Measurements from ENCODE around the gene RALGAPA2.

RALGAPA2 gene

DNA sequence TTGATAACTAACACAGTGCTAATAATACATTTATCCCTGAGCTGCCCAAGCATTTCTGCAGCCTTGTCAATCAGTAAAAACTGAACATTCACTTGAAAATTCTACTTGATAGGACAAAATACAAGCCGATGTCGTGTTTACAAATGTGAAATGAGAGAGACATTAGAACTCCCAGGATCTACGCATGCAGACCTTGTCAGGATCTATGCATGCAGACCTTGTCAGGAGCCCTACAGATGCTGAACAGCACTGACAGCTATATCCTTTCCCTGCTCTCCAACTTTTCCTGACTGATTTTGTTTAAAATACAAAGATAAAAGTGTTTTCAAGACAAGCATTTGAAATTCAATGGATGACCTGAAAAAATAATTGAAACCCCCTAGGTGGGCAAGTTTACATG lies 315.6 kb downstream of the RALGAPA2 start:
- no peak for TF ChIP-seq POLR2A (IDR thresholded peaks at IDR 0.05; ENCODE audit: low read length)
- TF ChIP-seq GATA1 (IDR thresholded peaks at IDR 0.05; ENCODE audit: low read depth, low read length), result no peak
- no peak for DNase-seq

- no peak for DNase-seq
- TF ChIP-seq POLR2A (IDR thresholded peaks at IDR 0.05; ENCODE audit: low read length) (no peak), GATA1 (IDR thresholded peaks at IDR 0.05; ENCODE audit: low read depth, low read length) (no peak)
Observed at GRCh38 chr20:20395903-20396568, 316.4 kb downstream of the RALGAPA2 start.

DNA sequence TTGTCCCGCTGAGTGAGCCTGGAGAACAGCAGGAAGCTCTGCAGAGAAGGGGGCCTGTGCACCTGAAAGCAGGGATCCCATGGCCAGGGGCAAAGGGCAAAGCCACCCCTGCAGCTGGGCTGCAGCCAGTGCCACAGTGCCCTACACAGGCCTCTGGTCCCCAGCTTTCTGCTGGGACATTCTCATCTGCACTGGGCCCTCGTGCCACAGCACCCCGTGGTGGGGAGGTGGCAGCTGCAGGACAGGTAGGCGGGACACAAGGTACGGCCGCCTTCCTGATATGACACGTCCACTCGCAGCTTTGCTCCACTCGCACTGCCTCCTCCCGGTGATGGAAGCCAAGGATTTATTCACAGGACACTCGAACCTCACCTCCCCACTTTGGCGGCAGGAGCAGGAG lies 317.4 kb downstream of the RALGAPA2 start:
- no peak for DNase-seq
- TF ChIP-seq POLR2A (IDR thresholded peaks at IDR 0.05; ENCODE audit: low read length), result no peak
- no peak for TF ChIP-seq GATA1 (IDR thresholded peaks at IDR 0.05; ENCODE audit: low read depth, low read length)

DNA sequence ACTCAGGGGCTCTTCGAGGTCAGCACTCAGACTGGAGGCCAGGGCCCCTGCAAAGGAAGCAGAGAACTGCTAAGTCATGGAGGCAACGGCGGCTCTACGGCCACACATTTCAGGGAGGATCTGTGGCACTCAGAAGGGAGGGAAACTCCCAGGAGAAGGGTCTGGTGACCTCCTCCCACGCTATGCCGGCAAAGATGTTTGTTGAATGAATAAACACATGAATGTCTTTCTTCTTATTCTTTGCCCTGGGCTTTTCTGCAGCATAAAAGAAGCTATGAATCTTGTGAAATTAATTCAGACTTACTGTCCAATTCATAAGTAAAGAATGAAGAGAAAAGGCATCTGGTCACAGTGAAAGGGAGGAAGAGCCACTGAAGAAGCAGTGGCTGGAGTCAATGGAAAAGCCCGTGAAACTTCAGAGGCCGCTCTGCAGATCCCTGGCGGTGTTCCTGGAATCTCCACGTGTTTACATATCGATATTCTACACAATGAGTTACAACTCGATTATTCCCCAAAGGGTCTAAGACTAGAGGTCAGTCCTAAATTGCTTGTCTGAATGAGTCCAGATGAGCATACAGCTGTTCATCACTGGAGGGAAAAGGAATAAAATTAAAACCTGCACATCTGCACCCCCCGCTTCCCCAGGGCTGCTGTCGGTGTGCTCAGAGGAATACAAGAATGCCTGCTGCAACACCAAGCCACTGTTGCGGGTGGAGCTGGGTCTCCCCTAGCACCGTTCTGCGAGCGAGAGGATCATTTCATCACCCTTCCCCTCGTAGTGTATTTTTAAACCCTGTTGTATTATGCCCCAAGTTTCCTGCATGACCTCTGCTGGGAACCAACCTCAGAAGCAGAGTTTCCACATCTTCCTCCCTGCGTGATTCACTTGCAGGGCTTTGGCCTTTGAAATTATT lies 319.0 kb downstream of the RALGAPA2 start:
- TF ChIP-seq GATA1 (IDR thresholded peaks at IDR 0.05; ENCODE audit: low read depth, low read length), result no peak
- TF ChIP-seq POLR2A (IDR thresholded peaks at IDR 0.05; ENCODE audit: low read length), result no peak
- no peak for DNase-seq

DNA sequence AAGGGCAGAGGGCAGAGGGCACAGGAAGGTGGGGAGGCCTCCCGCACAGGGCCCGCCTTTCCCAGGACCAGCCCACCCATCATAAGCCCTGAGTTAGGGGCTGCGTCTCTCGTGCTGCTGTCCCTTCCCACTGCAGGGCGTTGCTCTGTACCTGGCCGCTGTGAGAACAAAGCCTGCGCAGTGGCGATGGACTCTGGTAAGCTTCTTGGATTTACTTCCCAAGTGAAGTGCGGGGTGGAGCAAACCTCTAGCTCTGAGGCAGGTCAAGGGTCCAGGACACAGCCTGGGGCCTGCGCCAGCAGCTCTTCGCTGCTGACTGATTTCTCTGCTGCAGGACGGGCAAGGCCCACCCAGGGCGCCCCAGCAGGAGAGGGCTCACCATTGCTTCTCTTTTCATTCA lies 320.7 kb downstream of the RALGAPA2 start:
- no peak for DNase-seq
- no peak for TF ChIP-seq GATA1 (IDR thresholded peaks at IDR 0.05; ENCODE audit: low read depth, low read length)
- TF ChIP-seq POLR2A (IDR thresholded peaks at IDR 0.05; ENCODE audit: low read length), result no peak

DNA sequence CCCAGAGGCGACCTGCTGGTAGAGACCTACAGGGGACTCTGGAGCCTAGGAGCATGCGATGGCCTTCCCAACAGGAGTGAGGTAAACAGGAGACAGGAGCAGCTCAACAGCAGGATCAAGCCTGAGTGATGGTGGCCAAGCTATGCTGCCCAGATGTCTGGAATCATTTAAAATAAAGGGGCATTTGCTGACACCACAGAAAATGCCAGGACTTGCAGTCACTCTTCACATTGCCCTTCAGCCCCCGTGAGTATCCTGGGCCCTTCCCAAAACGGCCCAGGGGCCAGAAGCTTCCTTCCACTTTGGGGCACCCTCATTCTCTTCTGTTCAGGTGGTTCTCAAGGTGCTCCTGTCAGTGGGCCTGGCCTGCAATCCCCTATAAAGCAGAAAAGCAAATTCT lies 321.3 kb downstream of the RALGAPA2 start:
- DNase-seq, result no peak
- TF ChIP-seq GATA1 (IDR thresholded peaks at IDR 0.05; ENCODE audit: low read depth, low read length) (no peak), POLR2A (IDR thresholded peaks at IDR 0.05; ENCODE audit: low read length) (no peak)

DNA sequence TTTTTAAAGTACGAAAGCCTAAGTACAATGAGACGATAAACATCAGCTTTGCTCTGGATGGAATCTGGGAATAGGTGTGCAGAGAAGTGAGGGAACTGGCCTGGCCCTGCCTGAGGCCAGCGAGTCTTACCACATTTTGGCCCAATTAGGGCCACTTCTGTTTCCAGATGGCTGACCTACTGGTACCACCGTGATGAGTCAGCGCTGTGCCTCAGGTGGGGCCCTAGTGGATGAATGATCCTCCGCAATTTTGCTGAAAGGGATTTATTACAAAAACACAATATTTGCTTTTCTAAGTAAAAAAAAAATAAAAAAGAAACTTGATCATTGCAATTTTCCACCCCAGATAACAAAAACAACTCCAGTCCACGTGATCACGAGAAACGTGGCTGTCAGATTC lies 322.1 kb downstream of the RALGAPA2 start:
- TF ChIP-seq POLR2A (IDR thresholded peaks at IDR 0.05; ENCODE audit: low read length), result no peak
- no peak for TF ChIP-seq GATA1 (IDR thresholded peaks at IDR 0.05; ENCODE audit: low read depth, low read length)
- DNase-seq, result no peak

DNA sequence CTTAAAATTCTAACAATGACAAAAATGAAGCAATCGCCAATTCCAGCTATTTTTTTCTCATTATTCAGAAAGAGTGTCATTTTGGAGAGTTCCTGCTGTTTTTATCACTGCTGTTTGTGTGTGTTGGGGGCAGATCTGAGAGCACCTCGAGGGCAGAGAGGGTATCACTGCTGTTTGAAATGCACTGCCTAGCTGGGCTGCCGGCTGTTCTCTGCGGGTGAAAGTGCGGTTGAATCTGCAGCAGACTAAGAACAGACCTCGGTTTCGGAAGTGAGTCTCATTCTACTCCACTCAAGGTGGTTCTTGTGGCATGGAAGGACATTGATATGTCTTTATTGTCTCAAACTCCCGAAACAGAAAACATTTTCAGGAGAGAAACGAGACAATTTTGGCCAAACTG lies 326.3 kb downstream of the RALGAPA2 start:
- TF ChIP-seq GATA1 (IDR thresholded peaks at IDR 0.05; ENCODE audit: low read depth, low read length) (no peak), POLR2A (IDR thresholded peaks at IDR 0.05; ENCODE audit: low read length) (no peak)
- no peak for DNase-seq

DNA sequence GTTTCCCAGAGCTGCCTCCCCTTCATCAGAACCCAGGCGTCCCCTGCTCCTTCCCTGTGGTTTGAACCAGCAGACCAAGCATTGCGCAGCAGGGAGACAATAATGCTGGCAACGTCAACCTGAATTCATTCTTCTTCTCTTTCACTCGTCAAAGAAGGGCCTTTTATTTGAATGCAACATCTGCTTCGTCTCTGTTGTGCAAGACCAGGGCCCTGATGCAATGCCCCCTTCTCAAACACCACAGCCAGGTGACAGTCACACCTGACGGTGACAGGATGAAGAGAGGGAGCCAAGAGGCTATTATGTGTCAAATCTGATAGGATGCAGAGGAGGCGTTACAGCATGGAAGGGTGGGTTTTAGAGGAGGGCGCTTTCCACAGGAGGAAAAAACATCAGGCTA lies 336.6 kb downstream of the RALGAPA2 start:
- TF ChIP-seq POLR2A (IDR thresholded peaks at IDR 0.05; ENCODE audit: low read length), result no peak
- no peak for TF ChIP-seq GATA1 (IDR thresholded peaks at IDR 0.05; ENCODE audit: low read depth, low read length)

DNA sequence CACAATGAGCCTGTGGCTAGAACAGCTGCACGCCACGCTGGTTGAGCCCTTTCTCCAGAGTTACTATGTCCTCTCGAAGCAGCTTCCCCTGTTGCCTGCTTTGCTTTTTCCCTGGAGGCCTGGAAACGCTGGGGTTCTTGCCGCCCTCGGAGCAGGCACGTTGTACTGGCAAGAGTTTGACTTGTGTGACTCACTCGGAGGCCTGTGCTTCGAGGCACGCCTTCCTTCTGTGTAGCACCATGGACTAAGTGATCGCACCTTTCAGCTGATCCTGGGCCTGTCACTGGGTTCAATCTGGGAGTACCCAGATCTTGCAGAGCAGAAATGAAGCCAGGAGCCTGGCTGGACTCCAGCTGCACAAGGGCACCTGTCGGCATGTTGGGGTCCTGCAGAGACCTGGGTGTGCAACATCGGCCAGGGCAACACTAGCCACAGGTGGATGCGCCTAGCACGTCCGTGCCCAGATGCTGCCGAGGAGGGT lies 339.3 kb downstream of the RALGAPA2 start:
- TF ChIP-seq POLR2A (IDR thresholded peaks at IDR 0.05; ENCODE audit: low read length), result no peak
- no peak for TF ChIP-seq GATA1 (IDR thresholded peaks at IDR 0.05; ENCODE audit: low read depth, low read length)
- DNase-seq, result no peak

More for the DNA sequence above, 336.6 kb downstream of the RALGAPA2 start:
- no peak for DNase-seq

DNA sequence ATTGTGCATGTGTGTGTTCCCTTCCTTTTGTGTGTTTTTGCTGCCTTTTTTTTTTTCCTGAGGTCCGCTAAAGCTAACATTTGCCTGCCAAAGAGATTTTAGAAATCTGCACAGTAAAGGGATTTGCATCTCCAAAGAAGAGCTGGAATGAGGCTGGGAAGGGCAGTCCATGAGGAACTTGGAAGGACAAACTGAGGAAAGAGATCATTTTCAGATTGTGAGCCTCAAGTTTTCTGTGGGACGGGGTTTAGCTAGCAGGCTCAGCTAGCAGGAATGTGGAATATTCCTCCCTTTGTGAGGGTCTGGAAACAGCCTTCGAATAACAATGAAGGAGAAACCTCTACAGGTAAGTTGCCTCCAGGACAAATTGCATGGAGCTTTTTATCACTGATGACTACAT lies 340.8 kb downstream of the RALGAPA2 start:
- TF ChIP-seq GATA1 (IDR thresholded peaks at IDR 0.05; ENCODE audit: low read depth, low read length), result no peak
- TF ChIP-seq POLR2A (IDR thresholded peaks at IDR 0.05; ENCODE audit: low read length), result no peak
- no peak for DNase-seq

DNA sequence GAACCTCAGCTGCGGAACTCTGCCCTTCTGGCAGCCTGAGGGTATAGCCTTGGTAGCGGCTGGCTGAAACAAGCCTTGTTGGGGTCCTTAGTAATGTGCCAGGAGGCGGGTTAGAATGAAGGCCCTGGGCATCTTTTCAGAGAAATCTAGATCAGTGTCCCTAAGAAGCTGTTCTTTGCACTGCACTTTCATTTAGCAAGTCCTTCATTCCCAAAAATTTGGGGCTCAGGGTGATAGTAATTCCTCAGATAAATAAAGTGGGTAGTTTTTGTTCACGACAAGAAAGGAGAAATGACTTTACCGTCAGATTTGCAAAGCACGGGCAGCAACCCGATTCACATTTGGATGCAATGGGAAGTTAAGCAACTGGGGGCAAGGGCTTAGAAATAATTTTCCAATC lies 341.4 kb downstream of the RALGAPA2 start:
- no peak for TF ChIP-seq POLR2A (IDR thresholded peaks at IDR 0.05; ENCODE audit: low read length)
- no peak for TF ChIP-seq GATA1 (IDR thresholded peaks at IDR 0.05; ENCODE audit: low read depth, low read length)
- no peak for DNase-seq

DNA sequence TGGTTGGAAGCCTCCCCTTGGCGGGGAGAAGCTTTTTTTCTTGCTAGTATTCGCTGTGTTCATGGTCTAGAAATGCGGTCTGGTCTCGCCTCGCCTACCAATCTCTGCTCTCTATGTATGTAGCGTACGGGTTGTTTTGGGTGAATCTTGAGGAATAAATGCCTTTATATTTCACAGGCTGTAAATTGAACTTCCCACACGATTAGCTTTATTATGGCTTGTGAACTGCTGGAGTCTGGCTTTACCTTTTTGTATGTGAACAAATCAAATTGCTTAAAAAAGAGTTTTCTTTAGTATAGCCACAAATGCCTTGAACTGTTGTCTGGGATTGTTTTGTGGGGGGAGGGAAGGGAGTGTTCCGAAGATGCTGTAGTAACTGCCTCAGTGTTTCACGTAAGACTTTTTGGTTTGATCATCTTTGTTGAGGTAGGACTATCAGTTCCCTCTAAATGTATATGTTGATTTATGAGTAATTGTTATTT lies 342.3 kb downstream of the RALGAPA2 start:
- no peak for DNase-seq
- TF ChIP-seq GATA1 (IDR thresholded peaks at IDR 0.05; ENCODE audit: low read depth, low read length) (no peak), POLR2A (IDR thresholded peaks at IDR 0.05; ENCODE audit: low read length) (no peak)
